GM12878 (cell line): Measurements from ENCODE around the gene MAD1L1. TPM values are rescaled to one million over a fixed set of nuclear protein-coding genes. Genes with fewer than 3 reads are reported as not detected.
A peak's percentile ranks its signal among the peaks of the same experiment; 100 is the strongest.
"Not testable (repeated sequence)": the region's sequence is repeated elsewhere in the genome, so short reads cannot be mapped to it uniquely, and the experiment has no call there.

Source experiments
- ATAC-seq: fragments of 200-7000 bp; cut with Tn5 transposase; 3 replicates; pipeline ENCODE4 v1.9.1; 2020; ENCODE audit warnings: mild to moderate bottlenecking, moderate library complexity
- BruUV-seq: library from RNA; stranded (reverse); fragments of 400-500 nt; replicated peaks from 2 replicates; lab custom pipeline; 2021; lab: Mats Ljungman, UMichigan
- CTCF ChIA-PET: fragments of 300-600 bp; sonication (Branson Sonifier 250); formaldehyde crosslinking; extraction: SDS; loops from one replicate; lab custom pipeline; 2021; ENCODE audit warnings: inconsistent platforms; lab: Yijun Ruan, JAX
- POLR2A ChIA-PET: fragments of 350-600 bp; formaldehyde crosslinking; extraction: SDS; loops from one replicate; lab custom pipeline; 2021; ENCODE audit warnings: inconsistent platforms; lab: Charles Lee
- RAD21 ChIA-PET: fragments of 300-600 bp; sonication (Branson Sonifier 250); formaldehyde crosslinking; loops from one replicate; lab custom pipeline; 2023; ENCODE audit warnings: antibody characterized with exemption; ENCODE audit not compliant: unreplicated experiment; lab: Charles Lee
- SMC1A ChIA-PET: fragments of 300-600 bp; sonication (Branson Sonifier 250); formaldehyde crosslinking; loops from one replicate; lab custom pipeline; 2023; ENCODE audit not compliant: unreplicated experiment, uncharacterized antibody; lab: Charles Lee
- DNase-seq: peaks from one replicate; pipeline ENCODE4 v3.0.0-alpha.2; 2011; ENCODE audit warnings: low read depth, low spot score
- FAIRE-seq: peaks from 3 replicates; lab custom pipeline; 2011; peaks lifted over from hg19 to GRCh38; lab: Jason Lieb, UNC
- H2AFZ ChIP-seq: 2 replicates; pipeline ENCODE4 v1.6.0; 2011; ENCODE audit warnings: low read depth, low read length, control low read depth; ENCODE audit not compliant: control insufficient read depth
- H3K27ac ChIP-seq: 2 replicates; pipeline ENCODE4 v1.5.1; 2011; ENCODE audit warnings: control low read depth; ENCODE audit not compliant: control insufficient read depth, insufficient read depth
- H3K27me3 ChIP-seq, 2 experiments: replicated peaks in 1 of 2; 2 replicates each; pipeline versions ENCODE4 v1.6.0 to v1.6.1; 2011; ENCODE audit warnings: low read length in 1 of 2; ENCODE audit not compliant: control insufficient read depth in 2 of 2, insufficient read depth in 2 of 2
- H3K36me3 ChIP-seq, 2 experiments: 2 replicates each; pipeline ENCODE4 v1.5.1; 2011; ENCODE audit warnings: low read length in 1 of 2; ENCODE audit not compliant: control insufficient read depth in 2 of 2, insufficient read depth in 2 of 2
- H3K4me1 ChIP-seq: 2 replicates; pipeline ENCODE4 v1.6.1; 2011; ENCODE audit warnings: mild to moderate bottlenecking, low read length, moderate library complexity, mixed read lengths; ENCODE audit not compliant: control insufficient read depth, insufficient read depth
- H3K4me2 ChIP-seq: 2 replicates; pipeline ENCODE4 v1.6.0; 2011; ENCODE audit warnings: control low read depth; ENCODE audit not compliant: control insufficient read depth, insufficient read depth
- H3K4me3 ChIP-seq: fragments of 200-600 bp; sonication (generic); 2 replicates; pipeline ENCODE4 v1.5.1; 2016
- H3K79me2 ChIP-seq: 2 replicates; pipeline ENCODE4 v1.6.0; 2011; ENCODE audit warnings: low read length; ENCODE audit not compliant: control insufficient read depth, insufficient read depth
- H3K9ac ChIP-seq: 2 replicates; pipeline ENCODE4 v1.8.0; 2011; ENCODE audit warnings: low read length, control low read depth, mixed read lengths; ENCODE audit not compliant: control insufficient read depth, insufficient read depth
- H3K9me3 ChIP-seq: replicated peaks from 3 replicates; pipeline ENCODE4 v1.5.1; 2011; ENCODE audit warnings: mild to moderate bottlenecking, low read length; ENCODE audit not compliant: control insufficient read depth, insufficient read depth
- H4K20me1 ChIP-seq: 2 replicates; pipeline ENCODE4 v1.6.0; 2011; ENCODE audit not compliant: control insufficient read depth, insufficient read depth
- ATF7 ChIP-seq: fragments of 450-650 bp; IDR thresholded peaks from 2 replicates; pipeline ENCODE4 v1.6.1; 2016; ENCODE audit warnings: low read depth, mild to moderate bottlenecking
- CTCF ChIP-seq, 3 experiments: IDR thresholded peaks in 2 of 3; conservative IDR thresholded peaks in 1 of 3; 2 replicates each; pipeline ENCODE4 v1.5.1; 2011; ENCODE audit warnings: low read depth in 3 of 3, low read length in 3 of 3, mild to moderate bottlenecking in 3 of 3, control low read depth in 2 of 3, moderate library complexity in 2 of 3, inconsistent platforms in 1 of 3, mixed read lengths in 1 of 3; ENCODE audit not compliant: control insufficient read depth in 2 of 3, insufficient read depth in 1 of 3; ENCODE audit errors: extremely low read depth in 1 of 3
- FOXM1 ChIP-seq: IDR thresholded peaks from 2 replicates; pipeline ENCODE4 v1.6.1; 2012; ENCODE audit warnings: low read depth, mild to moderate bottlenecking, inconsistent platforms, low read length, moderate library complexity
- IKZF1 ChIP-seq: fragments of 450-650 bp; conservative IDR thresholded peaks from 2 replicates; pipeline ENCODE4 v1.6.1; 2017; ENCODE audit warnings: antibody characterized with exemption, mild to moderate bottlenecking
- NFYB ChIP-seq: IDR thresholded peaks from 2 replicates; pipeline ENCODE4 v1.6.1; 2011; ENCODE audit warnings: low read depth, mild to moderate bottlenecking, low read length, improper control_type of control experiment, moderate library complexity; ENCODE audit not compliant: insufficient read depth
- RBBP5 ChIP-seq: fragments of 200-600 bp; sonication (generic); conservative IDR thresholded peaks from 2 replicates; pipeline ENCODE4 v1.6.1; 2016
- TAF1 ChIP-seq: IDR thresholded peaks from 2 replicates; pipeline ENCODE4 v1.6.1; 2011; ENCODE audit warnings: mild to moderate bottlenecking, low read depth, low read length, borderline replicate concordance
- WGBS: methylation state at CpG from one replicate; pipeline ENCODE4 v1.1.6; 2016; ENCODE audit warnings: low lambda C conversion rate; ENCODE audit not compliant: insufficient replicate concordance, insufficient coverage; ENCODE audit errors: missing lambda C conversion rate; 5-methylcytosine and 5-hydroxymethylcytosine counted together
- in situ Hi-C: fragments of 300-500 bp; cut with MboI; formaldehyde crosslinking; loops from 9 replicates; pipeline ENCODE4 v1.14.3; 2018; ENCODE audit warnings: mixed read lengths
- intact Hi-C: fragments of 100-400 bp; cut with micrococcal nuclease; formaldehyde crosslinking; loops from one replicate; pipeline ENCODE4 v1.14.2; 2022; ENCODE audit not compliant: unreplicated experiment
- polyA plus RNA-seq, 11 experiments: library from polyadenylated mRNA; depleted of rRNA in 4 of 11; unstranded in 6 of 11; stranded (reverse) in 5 of 11; fragments of >200 nt; fragmentation: Nextera tagmentation in 4 of 11; fragmentation: Illumina TruSeq in 1 of 11; extraction: Ambion mirVana in 4 of 11; extraction: Trizol in 1 of 11; gene quantifications; 1 replicate in 1 of 11; 2 replicates in 10 of 11; pipeline versions ENCODE4 v1.2.1 to v1.2.3, GENCODE V29; 2011 to 2016; ENCODE audit warnings: inconsistent platforms in 2 of 11, missing spikeins in 2 of 11, low read depth in 1 of 11
- total RNA-seq, 4 experiments: library from RNA; depleted of rRNA in 3 of 4; stranded (reverse); fragments of >200 nt in 3 of 4; fragmentation: Illumina TruSeq in 1 of 4; extraction: Trizol in 1 of 4; gene quantifications; 2 replicates each; pipeline versions ENCODE4 v1.2.1 to v1.2.3, GENCODE V29; 2013 to 2021

The MAD1L1 gene
- total and polyA plus RNA-seq, 10 of the 15 experiments (the other 5 are each of a cell fraction or from before 2014, with no cell fraction given), result 2.2 to 76.8 (median 38.3) TPM

GRCh38 chr7:1976521-1976920 lies 256.2 kb downstream of the MAD1L1 start:
- H3K79me2 ChIP-seq, H2AFZ ChIP-seq, ATAC-seq, in situ Hi-C loops, RAD21 ChIA-PET, H3K4me3 ChIP-seq, H3K9ac ChIP-seq, intact Hi-C loops, CTCF ChIA-PET, BruUV-seq, H3K27me3 ChIP-seq, H3K9me3 ChIP-seq, H4K20me1 ChIP-seq, H3K27ac ChIP-seq, SMC1A ChIA-PET, FAIRE-seq, POLR2A ChIA-PET, H3K4me1 ChIP-seq, DNase-seq, H3K4me2 ChIP-seq, H3K36me3 ChIP-seq: not testable (repeated sequence)
- 98% methylated on average over 8 of the region's 8 CpGs for WGBS
- TF ChIP-seq NFYB, result 0 out of 2 replicates have a peak, but pooled peaks have one; percentile 31

GRCh38 chr7:1975581-1975980 lies 257.2 kb downstream of the MAD1L1 start:
- peaks cover 4% of the 10 kb centered on the region for H3K4me1 ChIP-seq
- WGBS, result 81% methylated on average over 12 of the region's 12 CpGs
- no peak overlapping the region for H3K4me2 ChIP-seq
- ChIA-PET POLR2A (no interaction called here), SMC1A (interaction anchor here (0.6 kb wide), 1 partner anchor 17 kb away, joined by 3 read pairs; no protein-coding TSS in a partner anchor), RAD21 (no interaction called here), CTCF (no interaction called here)
- no peaks in the 10 kb centered on the region for H3K27me3 ChIP-seq
- in situ Hi-C loops, result no loop called here
- no peaks in the 10 kb centered on the region for H4K20me1 ChIP-seq
- no peak for ATAC-seq
- no peak overlapping the region for H3K4me3 ChIP-seq
- intact Hi-C loops, result no loop called here
- BruUV-seq, result no TSS peak
- no peak for DNase-seq
- H3K9ac ChIP-seq, result no peak overlapping the region
- no peaks in the 10 kb centered on the region; the same call in 2 of the 3 replicates for H3K9me3 ChIP-seq
- TF ChIP-seq RBBP5 (no peak), ATF7 (no peak), FOXM1 (no peak), CTCF (IDR thresholded peaks at IDR 0.05 in 2 of 3, conservative IDR thresholded peaks at IDR 0.05 in 1 of 3; ENCODE audit: control insufficient read depth in 2 of 3, extremely low read depth in 1 of 3, insufficient read depth in 1 of 3, low read depth in 3 of 3, low read length in 3 of 3) (no peak), TAF1 (no peak), IKZF1 (no peak)
- H3K36me3 ChIP-seq, result peaks cover 0 to 9% of the 10 kb centered on the region in 2 experiments; a peak in 3 of 4 replicates
- H2AFZ ChIP-seq, result no peak overlapping the region
- no peak for FAIRE-seq
- no peaks in the 10 kb centered on the region for H3K79me2 ChIP-seq
- H3K27ac ChIP-seq, result no peak overlapping the region
